HG03045 (cell line): ENCODE results near the gene WDR93.
"Not testable (repeated sequence)": the region's sequence is repeated elsewhere in the genome, so short reads cannot be mapped to it uniquely, and the experiment has no call there.

Experiments
- ATAC-seq: cut with Tn5 transposase; IDR thresholded peaks from one replicate; pipeline ENCODE4 v1.9.1; 2021; ENCODE audit warnings: mild to moderate bottlenecking, moderate library complexity; ENCODE audit not compliant: unreplicated experiment

The WDR93 gene

DNA sequence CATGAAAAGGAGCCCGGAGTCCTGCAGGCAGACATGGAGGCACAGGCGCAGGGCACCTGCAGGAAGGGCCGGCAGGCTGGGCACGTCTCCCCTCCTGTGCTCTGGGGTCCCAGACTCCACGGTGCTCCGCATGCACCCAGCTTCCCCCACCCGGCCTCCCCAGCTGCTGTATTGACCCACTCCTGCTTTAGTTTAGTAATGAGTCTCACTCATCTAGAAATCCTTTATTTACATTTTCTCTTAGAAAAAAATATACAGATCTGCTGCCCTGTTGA is 94.0 kb downstream of the WDR93 start:
- no peak for ATAC-seq

- no peak for ATAC-seq
Observed at GRCh38 chr15:89785064-89785773, 94.6 kb downstream of the WDR93 start.

- ATAC-seq: no peak
Observed at GRCh38 chr15:89785774-89786140, 95.1 kb downstream of the WDR93 start.

DNA sequence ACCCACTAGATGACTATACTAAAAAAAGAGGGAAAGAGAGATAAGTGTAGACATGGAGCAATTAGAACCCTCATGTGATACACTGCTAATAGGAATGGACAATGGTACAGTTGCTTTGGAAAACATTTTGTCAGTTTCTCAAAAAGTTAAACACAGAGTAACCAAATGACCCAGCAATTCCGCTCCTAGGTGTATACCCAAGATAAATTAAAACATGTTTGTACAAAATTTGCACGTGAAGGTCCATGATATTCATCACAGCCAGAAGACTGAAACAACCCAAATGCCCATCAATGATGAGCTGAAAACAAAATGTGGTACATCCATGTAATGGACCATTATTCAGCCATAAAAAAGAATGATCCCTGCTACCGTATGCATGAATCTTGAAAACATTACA is 97.3 kb downstream of the WDR93 start:
- no peak for ATAC-seq

DNA sequence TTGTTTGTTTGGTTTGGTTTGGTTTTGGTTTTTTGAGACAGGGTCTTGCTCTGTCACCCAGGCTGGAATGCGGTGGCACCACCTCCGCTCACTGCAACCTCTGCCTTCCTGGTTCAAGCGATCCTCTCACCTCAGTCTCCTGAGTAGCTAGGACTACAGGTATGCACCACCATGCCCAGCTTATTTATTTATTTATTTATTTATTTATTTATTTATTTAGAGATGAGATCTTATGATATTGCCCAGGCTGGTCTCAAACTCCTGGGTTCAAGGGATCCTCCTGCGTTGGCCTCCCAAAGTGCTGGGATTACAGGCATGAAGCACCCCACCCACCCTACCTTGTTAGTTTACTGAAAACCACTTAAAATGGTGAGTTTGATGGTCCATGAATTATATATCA is 98.0 kb downstream of the WDR93 start:
- ATAC-seq: not testable (repeated sequence)

- ATAC-seq: no peak
Observed at GRCh38 chr15:89790206-89790605, 99.6 kb downstream of the WDR93 start.

GRCh38 chr15:89790661-89791060 is 100.0 kb downstream of the WDR93 start:
- ATAC-seq: no peak

DNA sequence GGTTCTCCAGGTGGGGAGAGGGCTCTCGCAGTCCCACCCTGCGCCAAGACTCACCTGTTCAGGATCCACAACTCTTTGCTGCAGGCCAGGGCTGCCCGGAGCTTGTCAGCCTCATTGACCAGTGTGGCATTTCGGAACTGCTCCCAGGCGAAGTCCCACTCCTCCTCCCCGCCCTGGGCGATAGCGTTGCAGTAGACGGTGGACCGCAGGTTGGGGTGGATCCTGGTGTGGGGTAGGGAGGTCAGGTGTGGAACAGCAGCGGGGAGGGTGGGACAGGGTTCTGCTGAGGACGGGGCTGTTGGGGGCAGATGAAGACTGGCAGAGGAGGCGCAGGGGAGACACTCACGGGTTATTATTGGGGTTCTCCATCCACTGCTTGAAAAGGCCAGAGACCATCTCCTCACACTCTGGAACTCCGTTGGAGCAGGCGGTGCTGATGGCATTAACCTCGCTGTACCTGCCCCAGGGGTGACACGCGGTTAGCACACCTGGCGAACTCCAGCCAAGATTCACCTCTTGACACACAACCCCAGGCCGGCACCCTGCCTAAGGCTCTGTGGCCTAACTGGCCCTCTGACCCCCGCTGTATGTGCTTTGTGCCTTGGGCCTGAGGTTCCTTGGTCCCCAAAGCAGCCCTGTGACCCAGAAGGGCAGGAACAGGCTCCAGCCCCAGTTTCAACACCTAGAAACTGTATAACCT is 101.6 kb downstream of the WDR93 start:
- no peak for ATAC-seq
